ENCODE results near the gene PARD3. TPM values are rescaled to one million over a fixed set of nuclear protein-coding genes. Genes with fewer than 3 reads are reported as not detected.
"Not testable (repeated sequence)": the region's sequence is repeated elsewhere in the genome, so short reads cannot be mapped to it uniquely, and the experiment has no call there.

The PARD3 gene
- total and polyA plus RNA-seq, 7 donors, result 20.2 to 84.4 (median 53.4) TPM

DNA sequence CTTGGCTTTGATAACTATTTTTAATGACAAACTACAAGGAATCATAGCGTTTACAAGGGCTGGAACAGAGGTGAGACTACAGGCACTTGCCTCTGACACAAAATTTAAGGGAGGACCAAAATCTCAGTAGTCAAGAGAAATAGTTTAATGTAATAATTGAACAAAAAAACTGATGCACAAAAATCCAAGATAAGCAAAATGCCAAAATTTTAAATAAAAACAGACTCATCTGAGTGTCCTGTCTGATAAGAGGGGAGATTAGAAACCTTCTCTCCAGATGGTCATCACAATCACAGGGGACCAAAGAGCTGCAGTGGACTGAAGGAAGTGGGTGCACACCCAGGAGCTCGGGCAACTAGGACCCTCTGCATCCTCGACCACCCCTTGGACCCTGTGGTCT, 70.5 kb downstream of the PARD3 start:
- peak overlapping the region; percentile 69 for H3K27ac ChIP-seq
- no peak overlapping the region for H3K4me3 ChIP-seq
- intact Hi-C loops (cut with DNase I), result no loop called here
- H3K27me3 ChIP-seq (ENCODE audit: insufficient read depth in 3 of 3, low read length in 2 of 3), result no peaks in the 10 kb centered on the region
- no peak for DNase-seq
- H3K9me3 ChIP-seq, result no peaks in the 10 kb centered on the region
- ATAC-seq, result no peak
- WGBS, 3 donors, result 75 to 87% (median 81%) methylated on average over 3 of the region's 3 CpGs
- no peak for TF ChIP-seq CTCF (IDR thresholded peaks at IDR 0.05)
- peaks cover 48% of the 10 kb centered on the region for H3K4me1 ChIP-seq
- no peaks in the 10 kb centered on the region for H3K36me3 ChIP-seq (ENCODE audit: insufficient read depth in 1 of 2, low read depth in 1 of 2)

DNA sequence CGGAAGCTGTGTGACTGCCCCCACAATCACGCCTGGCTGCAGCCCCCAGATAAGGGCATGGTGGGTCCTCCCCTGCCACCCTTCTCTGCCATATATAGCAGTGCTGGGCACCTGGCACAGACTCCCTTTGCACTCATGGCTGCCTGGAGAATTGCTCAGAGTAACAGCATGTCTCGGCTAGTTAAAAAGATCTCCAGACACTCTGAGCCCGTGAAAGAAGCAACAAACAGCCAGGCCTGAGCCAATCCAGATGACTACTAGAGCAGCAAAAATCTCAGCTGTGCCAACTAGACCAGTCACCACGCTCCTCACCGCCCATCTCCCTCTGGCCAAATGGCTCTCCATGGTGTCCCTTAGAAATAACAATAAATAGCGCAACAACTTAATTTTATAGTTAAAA, 71.3 kb downstream of the PARD3 start:
- peak overlapping the region; percentile 5 for H3K4me3 ChIP-seq
- no peaks in the 10 kb centered on the region for H3K36me3 ChIP-seq (ENCODE audit: insufficient read depth in 1 of 2, low read depth in 1 of 2)
- H3K4me1 ChIP-seq, result peaks cover 55% of the 10 kb centered on the region
- peak; percentile 74 to 88 (median 84) for ATAC-seq
- H3K27ac ChIP-seq, result peak overlapping the region; percentile 69
- DNase-seq, result peak; percentile 45 to 80
- no peaks in the 10 kb centered on the region for H3K27me3 ChIP-seq (ENCODE audit: insufficient read depth in 3 of 3, low read length in 2 of 3)
- H3K9me3 ChIP-seq, result no peaks in the 10 kb centered on the region
- intact Hi-C loops (cut with DNase I), result no loop called here
- WGBS, 3 donors, result 18 to 49% (median 28%) methylated on average over 7 of the region's 7 CpGs
- TF ChIP-seq CTCF (IDR thresholded peaks at IDR 0.05), result no peak

GRCh38 chr10:34742456-34742855, 72.6 kb downstream of the PARD3 start:
- intact Hi-C loops (cut with DNase I), result loop anchor here in 1 of 2 donors (1.0 kb wide), 1 partner anchor 61 kb away; no protein-coding TSS in a partner anchor
- TF ChIP-seq CTCF (IDR thresholded peaks at IDR 0.05), result no peak

GRCh38 chr10:34741087-34741486, 74.0 kb downstream of the PARD3 start:
- H3K9me3 ChIP-seq; DNase-seq; intact Hi-C loops (cut with DNase I); H3K36me3 ChIP-seq (ENCODE audit: insufficient read depth in 1 of 2, low read depth in 1 of 2); H3K27ac ChIP-seq; H3K27me3 ChIP-seq (ENCODE audit: insufficient read depth in 3 of 3, low read length in 2 of 3); H3K4me3 ChIP-seq; ATAC-seq: not testable (repeated sequence)
- peaks cover 45% of the 10 kb centered on the region for H3K4me1 ChIP-seq
- 96 to 98% (median 97%) methylated on average over 4 of the region's 4 CpGs for WGBS, 3 donors

More at GRCh38 chr10:34742456-34742855, 72.6 kb downstream of the PARD3 start:
- DNase-seq (no peak), ATAC-seq (no peak)
- Histone ChIP-seq H3K27me3 (ENCODE audit: insufficient read depth in 3 of 3, low read length in 2 of 3) (no peaks in the 10 kb centered on the region), H3K4me1 (peaks cover 49% of the 10 kb centered on the region), H3K4me3 (no peak overlapping the region), H3K36me3 (ENCODE audit: insufficient read depth in 1 of 2, low read depth in 1 of 2) (no peaks in the 10 kb centered on the region), H3K27ac (no peak overlapping the region), H3K9me3 (no peaks in the 10 kb centered on the region)
- 91 to 94% (median 94%) methylated on average over 6 of the region's 6 CpGs for whole genome bisulfite sequencing, 3 donors

DNA sequence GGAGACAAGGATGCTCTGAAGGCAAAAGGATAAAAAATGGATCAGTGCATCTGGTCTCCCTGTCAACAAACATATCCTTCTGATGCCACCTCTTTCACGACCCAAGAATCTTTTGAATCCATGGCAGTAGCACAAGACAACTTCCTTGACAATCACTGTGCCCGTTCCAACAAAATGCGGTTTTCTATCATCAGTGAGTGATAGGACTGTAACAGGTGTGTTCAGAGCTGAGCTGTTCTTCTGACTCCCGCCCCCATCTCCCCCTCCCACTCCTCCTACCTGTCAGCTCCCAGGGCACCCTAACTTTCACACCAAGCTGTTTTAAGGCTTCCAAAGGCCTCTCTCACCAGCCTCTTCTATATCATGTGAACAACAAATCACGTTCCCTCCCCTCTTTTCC, 74.8 kb downstream of the PARD3 start:
- DNase-seq (no peak), ATAC-seq (peak in 3 of 4 donors; percentile 1 to 43 (median 38))
- Histone ChIP-seq H3K4me3 (peak overlapping the region; percentile 35), H3K27ac (peak overlapping the region; percentile 80), H3K9me3 (no peaks in the 10 kb centered on the region), H3K27me3 (ENCODE audit: insufficient read depth in 3 of 3, low read length in 2 of 3) (no peaks in the 10 kb centered on the region), H3K4me1 (peaks cover 45% of the 10 kb centered on the region), H3K36me3 (ENCODE audit: insufficient read depth in 1 of 2, low read depth in 1 of 2) (no peaks in the 10 kb centered on the region)
- 28 to 37% (median 32%) methylated on average over 5 of the region's 5 CpGs for WGBS, 3 donors
- no peak for TF ChIP-seq CTCF (IDR thresholded peaks at IDR 0.05)
- intact Hi-C loops (cut with DNase I), result no loop called here
